K562 treated with DMSO at 1 percent for 12 hours (cell line): ENCODE measurements around the gene UQCRH. TPM values are rescaled to one million over a fixed set of nuclear protein-coding genes. Genes with fewer than 3 reads are reported as not detected.

Experiments
- total RNA-seq: library from RNA; unstranded; fragments of 300-600 nt; gene quantifications from 2 replicates; pipeline ENCODE4 v1.2.3, GENCODE V29; 2022; ENCODE audit not compliant: insufficient read depth

Gene UQCRH
- 1,336 and 1,668 TPM in 2 replicates for total RNA-seq

DNA sequence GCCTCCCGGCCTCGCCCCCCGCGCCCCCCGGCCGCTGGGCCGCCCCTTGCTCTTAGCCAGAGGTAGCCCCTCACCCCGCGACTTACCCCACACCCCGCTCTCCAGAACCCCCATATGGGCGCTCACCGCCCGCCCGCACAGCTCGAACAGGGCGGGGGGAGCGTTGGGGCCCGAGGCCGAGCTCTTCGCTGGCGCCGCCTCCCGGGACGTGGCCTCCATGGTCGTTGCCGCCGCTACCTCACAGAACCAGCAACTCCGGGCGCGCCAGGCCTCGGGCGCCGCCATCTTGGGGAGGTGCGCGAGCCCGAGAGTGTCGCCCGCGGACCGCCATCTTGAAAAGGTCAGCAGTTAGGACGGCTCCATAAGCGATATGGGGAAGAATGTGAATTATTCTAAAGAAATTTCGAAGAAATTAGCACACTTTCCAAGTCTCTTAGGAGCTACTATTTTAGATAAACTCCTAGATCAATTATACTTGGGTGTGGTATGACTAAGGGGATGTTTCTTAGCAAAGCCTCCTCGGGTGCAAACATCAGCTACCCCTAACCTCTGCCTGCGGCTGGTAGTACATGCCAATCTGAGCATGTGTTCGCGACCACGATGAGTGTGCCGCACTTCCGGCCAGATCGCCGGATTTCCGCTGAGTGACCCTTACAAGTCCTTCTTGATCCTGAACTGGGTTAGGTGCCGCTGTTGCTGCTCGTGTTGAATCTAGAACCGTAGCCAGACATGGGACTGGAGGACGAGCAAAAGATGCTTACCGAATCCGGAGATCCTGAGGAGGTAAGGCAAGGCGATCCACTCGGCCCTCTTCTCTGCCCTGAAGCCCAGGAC is at the start of gene UQCRH, which contains the start of gene LRRC41:
Gene UQCRH, plus strand, starts transcription at position 661 of the 834 bp plus-strand sequence. Its CDS starts 69 bp downstream, at position 730.
Gene LRRC41, minus strand, starts transcription at position 579 of the 834 bp plus-strand sequence. Its CDS starts 294 bp downstream, at position 285.

DNA sequence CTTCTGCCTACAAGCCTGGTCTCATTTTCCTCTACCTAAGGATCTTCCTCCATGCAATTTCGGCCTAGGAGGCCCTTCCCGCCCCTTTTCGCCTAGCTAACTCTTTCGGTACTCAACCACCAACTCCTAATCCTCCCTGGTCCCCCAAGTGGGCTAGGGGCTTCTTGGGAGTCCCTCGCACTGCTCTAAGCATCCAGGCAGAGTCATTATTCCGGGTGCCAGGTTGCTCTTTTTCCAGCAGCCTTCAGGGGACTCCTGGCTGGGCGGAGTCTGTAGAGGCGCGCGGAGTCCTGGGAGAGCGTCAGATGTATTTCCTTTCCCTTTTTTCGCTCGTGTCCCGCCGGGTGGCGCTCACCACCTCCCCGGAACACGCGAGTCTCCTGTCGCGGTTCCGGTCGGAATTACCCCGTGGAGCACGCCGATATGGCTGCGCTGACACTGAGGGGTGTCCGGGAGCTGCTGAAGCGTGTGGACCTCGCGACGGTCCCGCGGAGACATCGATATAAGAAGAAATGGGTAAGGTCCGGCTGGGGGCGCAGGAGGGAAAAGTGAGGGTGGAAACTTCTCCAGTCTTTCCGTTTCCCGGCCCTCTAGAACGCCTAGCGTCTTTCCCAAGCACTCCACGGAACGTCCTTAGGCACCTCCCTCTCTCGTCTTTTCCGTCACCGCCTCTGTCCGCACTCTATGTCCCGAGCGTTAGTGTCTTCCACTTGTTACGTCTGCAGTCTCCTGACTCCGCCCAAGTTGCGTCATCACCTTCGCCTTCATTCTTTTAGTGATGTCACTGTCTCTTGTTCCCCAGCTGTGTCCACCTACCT is 37.1 kb downstream of the UQCRH start, which contains the start of gene NSUN4:
Gene NSUN4, plus strand, starts transcription at position 404 of the 818 bp plus-strand sequence. Its CDS starts 20 bp downstream, at position 424.

Other genes with a start within 250 kb of the UQCRH start
- gene PIK3R3, start 171.1 kb upstream of the UQCRH start, total RNA-seq, result 2.4 and 7.1 TPM in 2 replicates
- gene TSPAN1, start 128.6 kb upstream of the UQCRH start, total RNA-seq, result not detected in 2 replicates
- not detected in 2 replicates for gene P3R3URF, start 127.2 kb upstream of the UQCRH start, total RNA-seq
- 23.8 and 33.6 TPM in 2 replicates for gene POMGNT1, start 105.3 kb upstream of the UQCRH start, total RNA-seq
- 0.47 and 1.3 TPM in 2 replicates for gene LURAP1, start 100.4 kb upstream of the UQCRH start, total RNA-seq
- 46.1 and 64.3 TPM in 2 replicates for gene RAD54L, start 55.9 kb upstream of the UQCRH start, total RNA-seq
- gene LRRC41, start 82 bp upstream of the UQCRH start, total RNA-seq, result 44.7 and 72.1 TPM in 2 replicates
- gene NSUN4, start 37.1 kb downstream of the UQCRH start, total RNA-seq, result 27.2 and 52.3 TPM in 2 replicates
- 1.6 and 1.9 TPM in 2 replicates for gene FAAH, start 90.6 kb downstream of the UQCRH start, total RNA-seq
- 3.5 and 8.0 TPM in 2 replicates for gene DMBX1, start 186.1 kb downstream of the UQCRH start, total RNA-seq
- not detected in 2 replicates for gene KNCN, start 247.9 kb downstream of the UQCRH start, total RNA-seq